ENCODE results near the gene MRPL55. TPM values are rescaled to one million over a fixed set of nuclear protein-coding genes. Genes with fewer than 3 reads are reported as not detected.

MRPL55 gene
- total RNA-seq, 6 experiments from 2014 or later: 24.2 to 75.9 (median 38.0) TPM

DNA sequence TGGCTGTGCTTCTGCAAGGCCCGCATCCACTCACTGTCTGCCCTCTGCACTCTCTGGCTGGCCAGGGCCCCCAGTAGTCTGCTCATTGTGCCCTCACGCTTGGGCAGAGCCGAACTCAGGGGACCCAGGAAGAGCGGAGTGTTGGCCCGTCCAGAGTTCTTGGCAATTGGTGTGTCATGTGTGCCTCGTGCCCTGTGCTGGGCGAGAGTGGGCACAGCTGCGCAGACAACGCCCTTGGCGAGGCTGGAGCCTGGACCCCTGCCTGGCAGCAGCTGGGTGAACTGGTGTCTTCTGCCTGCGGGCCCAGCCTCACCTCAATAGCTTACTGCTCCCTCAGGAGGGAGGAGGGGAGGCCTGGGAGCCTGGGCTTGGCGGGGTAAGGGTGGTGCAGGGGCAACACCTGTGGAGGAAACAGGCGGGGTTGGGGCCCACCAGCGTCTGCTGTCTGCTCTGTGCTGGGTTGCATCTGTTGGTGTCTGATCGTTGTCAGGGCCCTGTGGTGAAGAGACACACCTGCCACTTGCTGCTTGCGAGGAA lies 33.1 kb upstream of the MRPL55 start:
- intact Hi-C loops (cut with DNase I): no loop called here
- H3K36me3 ChIP-seq: peaks cover 0 to 4% (median under 1%) of the 10 kb centered on the region in 4 donors
- ATAC-seq: no peak
- H3K4me1 ChIP-seq: peaks cover 0 to 21% (median 15%) of the 10 kb centered on the region in 4 donors
- WGBS (ENCODE audit: insufficient coverage, low coverage, low lambda C conversion rate, missing lambda C conversion rate): 60% methylated on average over 1 of the region's 16 CpGs
- TF ChIP-seq, protein P1, sequence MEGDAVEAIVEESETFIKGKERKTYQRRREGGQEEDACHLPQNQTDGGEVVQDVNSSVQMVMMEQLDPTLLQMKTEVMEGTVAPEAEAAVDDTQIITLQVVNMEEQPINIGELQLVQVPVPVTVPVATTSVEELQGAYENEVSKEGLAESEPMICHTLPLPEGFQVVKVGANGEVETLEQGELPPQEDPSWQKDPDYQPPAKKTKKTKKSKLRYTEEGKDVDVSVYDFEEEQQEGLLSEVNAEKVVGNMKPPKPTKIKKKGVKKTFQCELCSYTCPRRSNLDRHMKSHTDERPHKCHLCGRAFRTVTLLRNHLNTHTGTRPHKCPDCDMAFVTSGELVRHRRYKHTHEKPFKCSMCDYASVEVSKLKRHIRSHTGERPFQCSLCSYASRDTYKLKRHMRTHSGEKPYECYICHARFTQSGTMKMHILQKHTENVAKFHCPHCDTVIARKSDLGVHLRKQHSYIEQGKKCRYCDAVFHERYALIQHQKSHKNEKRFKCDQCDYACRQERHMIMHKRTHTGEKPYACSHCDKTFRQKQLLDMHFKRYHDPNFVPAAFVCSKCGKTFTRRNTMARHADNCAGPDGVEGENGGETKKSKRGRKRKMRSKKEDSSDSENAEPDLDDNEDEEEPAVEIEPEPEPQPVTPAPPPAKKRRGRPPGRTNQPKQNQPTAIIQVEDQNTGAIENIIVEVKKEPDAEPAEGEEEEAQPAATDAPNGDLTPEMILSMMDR (IDR thresholded peaks at IDR 0.05): no peak
- TF ChIP-seq POLR2A (IDR thresholded peaks at IDR 0.05): no peak
- DNase-seq: peak; percentile 24 to 56 (median 47)
- peak overlapping the region in 1 of 3 donors; percentile 99 for H3K4me3 ChIP-seq
- H3K9me3 ChIP-seq: no peaks in the 10 kb centered on the region
- H3K27me3 ChIP-seq: no peaks in the 10 kb centered on the region
- peak overlapping the region in 2 of 3 donors; percentile 98 to 99 for H3K27ac ChIP-seq

DNA sequence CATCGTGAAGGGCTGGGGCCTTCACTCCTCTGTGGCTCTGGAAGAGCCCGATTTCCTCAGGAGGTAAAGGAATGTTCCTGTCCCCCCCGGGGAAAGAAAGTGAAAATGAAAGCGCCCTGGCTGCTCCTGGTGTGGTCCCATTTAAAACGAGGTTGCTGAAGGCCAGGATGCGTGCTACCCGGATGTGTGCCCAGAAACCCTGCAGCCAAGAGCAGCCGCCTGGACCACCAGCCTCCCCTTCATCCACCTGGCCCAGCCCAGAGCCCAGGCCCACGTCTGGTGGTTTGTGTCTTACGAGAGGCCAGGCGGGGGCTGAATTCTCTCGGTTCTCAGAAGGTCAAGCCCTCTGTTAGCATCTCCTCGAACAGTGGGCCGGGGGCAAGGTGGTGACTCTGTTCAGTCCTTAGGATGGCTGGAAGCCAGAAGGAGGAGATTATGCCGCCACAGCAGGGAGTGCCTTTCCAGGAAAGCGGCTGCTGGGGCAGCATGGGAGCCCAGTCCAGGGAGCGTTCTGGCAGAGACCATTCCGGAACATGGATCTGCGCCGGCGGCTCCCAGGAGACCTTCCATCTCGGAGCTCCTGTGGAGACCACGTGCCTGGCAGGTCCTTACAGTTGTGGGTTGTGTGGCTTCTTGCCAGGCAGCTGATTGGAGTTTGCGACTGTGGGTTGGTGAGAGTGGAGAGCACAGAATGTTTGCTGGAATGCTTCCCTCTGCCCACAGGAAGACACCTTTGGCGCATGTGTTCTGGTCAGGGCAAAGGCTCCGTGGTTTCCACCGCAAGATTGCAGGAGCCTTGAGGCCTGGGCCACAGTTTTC lies 32.3 kb upstream of the MRPL55 start:
- ATAC-seq (peak in 1 of 4 donors; percentile 18), DNase-seq (peak; percentile 49 to 64 (median 62))

DNA sequence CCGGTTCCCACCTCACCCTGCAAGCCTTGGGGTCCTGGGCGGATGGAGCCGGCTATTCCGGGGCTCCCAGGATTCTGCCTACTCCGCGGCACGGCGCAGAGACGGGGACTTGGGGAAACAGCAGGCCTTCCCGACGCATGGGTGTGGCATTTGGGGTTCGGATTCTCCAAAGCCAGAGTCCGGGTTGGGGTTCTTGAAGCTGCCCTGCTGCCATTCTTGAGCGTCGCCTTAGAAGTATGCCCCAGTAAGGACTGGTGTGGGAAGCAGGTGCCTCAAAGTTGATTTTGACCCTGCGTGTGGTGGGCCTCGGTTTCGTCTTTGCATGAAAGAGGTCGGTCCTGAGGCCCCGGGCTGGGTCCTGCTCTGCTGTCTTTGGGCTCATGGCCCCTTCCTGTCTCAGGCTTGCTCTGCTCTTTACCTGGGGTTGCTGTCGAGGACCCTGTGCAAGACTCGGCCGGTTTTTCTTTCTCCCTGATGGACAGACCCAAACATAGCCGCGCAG lies 31.7 kb upstream of the MRPL55 start:
- WGBS (ENCODE audit: insufficient coverage, low coverage, low lambda C conversion rate, missing lambda C conversion rate): 0% methylated on average over 6 of the region's 25 CpGs
- ATAC-seq: no peak
- H3K27ac ChIP-seq: peak overlapping the region; percentile 93 to 99 (median 98)
- H3K27me3 ChIP-seq: no peaks in the 10 kb centered on the region
- H3K4me1 ChIP-seq: peaks cover 0 to 21% (median 15%) of the 10 kb centered on the region in 4 donors
- H3K36me3 ChIP-seq: peaks cover 0 to under 1% (median under 1%) of the 10 kb centered on the region in 4 donors
- peak overlapping the region; percentile 92 to 99 (median 95) for H3K4me3 ChIP-seq
- TF ChIP-seq, protein P1 (IDR thresholded peaks at IDR 0.05): no peak
- TF ChIP-seq POLR2A (IDR thresholded peaks at IDR 0.05): no peak
- DNase-seq: peak in 1 of 3 donors; percentile 23
- H3K9me3 ChIP-seq: no peaks in the 10 kb centered on the region
- intact Hi-C loops (cut with DNase I): no loop called here

More for the DNA sequence above, 32.3 kb upstream of the MRPL55 start:
- peak overlapping the region; percentile 93 to 99 (median 98) for H3K27ac ChIP-seq
- peaks cover 0 to 21% (median 15%) of the 10 kb centered on the region in 4 donors for H3K4me1 ChIP-seq
- peaks cover 0 to 4% (median under 1%) of the 10 kb centered on the region in 4 donors for H3K36me3 ChIP-seq
- peak overlapping the region; percentile 92 to 99 (median 95) for H3K4me3 ChIP-seq
- no peaks in the 10 kb centered on the region for H3K9me3 ChIP-seq
- TF ChIP-seq, protein P1 (IDR thresholded peaks at IDR 0.05): no peak
- TF ChIP-seq POLR2A (IDR thresholded peaks at IDR 0.05): no peak
- H3K27me3 ChIP-seq: no peaks in the 10 kb centered on the region
- intact Hi-C loops (cut with DNase I): no loop called here
- 0% methylated on average over 2 of the region's 27 CpGs for WGBS (ENCODE audit: insufficient coverage, low coverage, low lambda C conversion rate, missing lambda C conversion rate)

DNA sequence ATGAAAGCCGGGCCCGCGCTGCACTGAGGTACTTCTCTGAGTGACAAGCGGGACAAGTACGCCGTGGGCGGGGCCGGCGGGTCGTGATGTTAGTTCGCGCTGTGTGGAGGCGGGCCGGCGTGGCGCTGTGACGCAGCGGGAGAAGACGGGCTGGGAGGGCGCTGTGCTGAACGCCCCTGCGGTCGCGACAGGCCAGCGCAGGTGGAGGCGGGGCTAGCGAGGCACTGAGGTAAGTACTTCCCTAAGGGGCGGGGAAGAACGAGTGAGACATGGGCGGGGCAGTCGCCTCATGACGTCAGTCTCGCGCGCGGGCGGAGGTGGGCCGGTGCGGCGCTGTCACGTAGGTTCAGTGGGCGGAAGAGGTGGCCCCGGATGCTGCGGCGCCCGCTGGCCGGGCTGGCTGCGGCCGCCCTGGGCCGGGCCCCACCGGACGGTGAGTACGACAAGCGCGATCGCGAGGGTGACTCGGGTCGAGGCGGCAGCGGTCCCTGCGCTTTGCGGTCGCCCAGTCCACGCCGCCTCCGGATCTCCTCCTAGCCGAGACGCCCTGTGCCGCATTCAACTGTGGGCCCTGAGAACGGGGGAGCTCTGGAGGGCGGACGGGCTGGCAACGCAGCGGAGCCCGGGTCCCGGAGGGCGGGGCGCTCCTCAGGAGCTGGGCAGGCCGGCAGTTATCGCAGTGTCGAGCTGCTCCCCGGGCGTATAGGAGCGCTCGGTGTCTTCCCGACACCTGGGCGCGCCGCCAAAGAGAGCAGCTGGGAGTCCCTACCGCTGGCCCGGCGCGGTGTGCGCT lies 31.0 kb upstream of the MRPL55 start, which contains the start of gene GUK1:
TSS of gene GUK1 (plus strand) at position 349 of the 793 bp plus-strand sequence. CDS start at position 373, 24 bp downstream.
- peak; percentile 92 to 96 (median 96) for ATAC-seq
- DNase-seq: peak; percentile 100
- WGBS (ENCODE audit: insufficient coverage, low coverage, low lambda C conversion rate, missing lambda C conversion rate): 0% methylated on average over 28 of the region's 95 CpGs
- H3K4me1 ChIP-seq: peaks cover 0 to 21% (median 15%) of the 10 kb centered on the region in 4 donors
- peak within 1 kb of the TSS; percentile 92 to 99 (median 95) for H3K4me3 ChIP-seq
- H3K27me3 ChIP-seq: no peaks in the 10 kb centered on the region
- no peaks in the 10 kb centered on the region for H3K36me3 ChIP-seq
- H3K9me3 ChIP-seq: no peaks in the 10 kb centered on the region
- H3K27ac ChIP-seq: peak within 1 kb of the TSS; percentile 93 to 99 (median 98)
- TF ChIP-seq POLR2A (IDR thresholded peaks at IDR 0.05): peak; percentile 99
- TF ChIP-seq, protein P1 (IDR thresholded peaks at IDR 0.05): peak; percentile 25 to 53 (median 42)
- intact Hi-C loops (cut with DNase I): no loop called here
